K562 (cell line): ENCODE data around the gene MYH11. TPM values are rescaled to one million over a fixed set of nuclear protein-coding genes. Genes with fewer than 3 reads are reported as not detected.
A peak's percentile ranks its signal among the peaks of the same experiment; 100 is the strongest.

Experiments
- ATF3 ChIP-seq, 2 experiments: fragments of 450-650 bp in 1 of 2; sonication (generic) in 1 of 2; formaldehyde crosslinking in 1 of 2; IDR thresholded peaks in 1 of 2; conservative IDR thresholded peaks in 1 of 2; 2 replicates each; pipeline versions ENCODE4 v1.6.1 to v1.8.1; 2016 to 2023; ENCODE audit warnings: mild to moderate bottlenecking in 2 of 2, moderate library complexity in 2 of 2, inconsistent platforms in 1 of 2, missing genetic modification reagents in 1 of 2
- CTBP1 ChIP-seq: fragments of 450-650 bp; IDR thresholded peaks from 2 replicates; pipeline ENCODE4 v1.6.1; 2016; ENCODE audit warnings: borderline replicate concordance
- DACH1 ChIP-seq: fragments of 450-650 bp; IDR thresholded peaks from 2 replicates; pipeline ENCODE4 v1.6.1; 2018; ENCODE audit not compliant: partially characterized antibody
- E2F3 ChIP-seq: fragments of 250-450 bp; sonication (Bioruptor Pico); IDR thresholded peaks from 2 replicates; pipeline ENCODE4 v1.4.0; 2020; ENCODE audit warnings: mild to moderate bottlenecking
- EHMT2 ChIP-seq: fragments of 450-650 bp; IDR thresholded peaks from 2 replicates; pipeline ENCODE4 v1.6.1; 2018; ENCODE audit warnings: antibody characterized with exemption
- ELF2 ChIP-seq: fragments of 250-450 bp; sonication (Bioruptor Pico); IDR thresholded peaks from 2 replicates; pipeline ENCODE4 v1.5.0; 2021; ENCODE audit warnings: mild to moderate bottlenecking
- FOXJ3 ChIP-seq: sonication (generic); formaldehyde crosslinking; IDR thresholded peaks from 2 replicates; pipeline ENCODE4 v1.4.0; 2020; ENCODE audit warnings: mild to moderate bottlenecking, missing genetic modification reagents
- HSF4 ChIP-seq: fragments of 250-450 bp; sonication (Bioruptor Pico); IDR thresholded peaks from 2 replicates; pipeline ENCODE4 v2.1.2; 2022; ENCODE audit warnings: mild to moderate bottlenecking, moderate library complexity, borderline replicate concordance
- JUND ChIP-seq, 2 experiments: IDR thresholded peaks; 2 replicates in 1 of 2; 3 replicates in 1 of 2; pipeline ENCODE4 v1.6.1; 2011; ENCODE audit warnings: borderline replicate concordance in 2 of 2, low read depth in 2 of 2, low read length in 2 of 2, improper control_type of control experiment in 1 of 2, missing biosample characterization in 1 of 2, missing genetic modification characterization in 1 of 2, missing genetic modification reagents in 1 of 2
- MAFK ChIP-seq: IDR thresholded peaks from 2 replicates; pipeline ENCODE4 v1.6.1; 2011; ENCODE audit warnings: low read length, improper control_type of control experiment
- POLR2H ChIP-seq: IDR thresholded peaks from 2 replicates; pipeline ENCODE4 v1.6.1; 2016; ENCODE audit warnings: missing genetic modification characterization, low read depth, mild to moderate bottlenecking, control low read depth, missing compliant biosample characterization, moderate library complexity
- RAD21 ChIP-seq, 2 experiments: fragments of 250-450 bp in 1 of 2; fragments of 450-650 bp in 1 of 2; sonication (Bioruptor Pico) in 1 of 2; formaldehyde crosslinking in 1 of 2; IDR thresholded peaks in 1 of 2; conservative IDR thresholded peaks in 1 of 2; 2 replicates each; pipeline versions ENCODE4 v1.4.0 to v1.8.0; 2020 to 2022; ENCODE audit warnings: mild to moderate bottlenecking in 2 of 2, moderate library complexity in 1 of 2
- SIRT6 ChIP-seq: IDR thresholded peaks from one replicate; pipeline ENCODE4 v1.6.1; 2012; ENCODE audit warnings: low read depth, mild to moderate bottlenecking, control low read depth, inconsistent platforms, low read length, moderate library complexity
- SMAD3 ChIP-seq: fragments of 450-650 bp; formaldehyde crosslinking; conservative IDR thresholded peaks from 2 replicates; pipeline ENCODE4 v1.4.0; 2020; ENCODE audit warnings: mild to moderate bottlenecking
- SMARCA4 ChIP-seq: fragments of 450-650 bp; IDR thresholded peaks from 2 replicates; pipeline ENCODE4 v1.6.1; 2016
- SP2 ChIP-seq: IDR thresholded peaks from 2 replicates; pipeline ENCODE4 v1.6.1; 2011; ENCODE audit warnings: mild to moderate bottlenecking, low read depth, low read length, moderate library complexity; ENCODE audit not compliant: poor library complexity, severe bottlenecking; ENCODE audit errors: extremely low read depth
- ZNF134 ChIP-seq: fragments of 250-450 bp; sonication (Bioruptor Pico); conservative IDR thresholded peaks from 2 replicates; pipeline ENCODE4 v1.4.0; 2020
- ZNF140 ChIP-seq: fragments of 250-450 bp; sonication (Bioruptor Pico); IDR thresholded peaks from 2 replicates; pipeline ENCODE4 v1.8.0; 2021; ENCODE audit warnings: moderate library complexity, mild to moderate bottlenecking, inconsistent platforms
- ZNF444 ChIP-seq: fragments of 250-450 bp; sonication (Bioruptor Pico); IDR thresholded peaks from 2 replicates; pipeline ENCODE4 v1.4.0; 2020; ENCODE audit warnings: mild to moderate bottlenecking, moderate library complexity
- ZNF512 ChIP-seq: IDR thresholded peaks from 2 replicates; pipeline ENCODE4 v1.6.1; 2016; ENCODE audit warnings: missing genetic modification characterization, missing compliant biosample characterization
- polyA plus RNA-seq, 8 experiments: library from polyadenylated mRNA; depleted of rRNA in 4 of 8; stranded (reverse) in 5 of 8; unstranded in 3 of 8; fragments of >200 nt; fragmentation: Nextera tagmentation in 2 of 8; fragmentation: Illumina TruSeq in 1 of 8; extraction: Ambion mirVana in 2 of 8; extraction: Trizol in 1 of 8; gene quantifications; 2 replicates each; pipeline versions ENCODE4 v1.2.1 to v1.2.3, GENCODE V29; 2011 to 2014; ENCODE audit warnings: inconsistent platforms in 1 of 8, missing spikeins in 1 of 8
- total RNA-seq, 7 experiments: library from RNA; depleted of rRNA in 6 of 7; stranded (reverse); fragments of >200 nt in 6 of 7; fragmentation: Illumina TruSeq in 2 of 7; extraction: Trizol in 2 of 7; gene quantifications; 2 replicates each; pipeline versions ENCODE4 v1.2.1 to v1.2.3, GENCODE V29; 2011 to 2021; ENCODE audit warnings: low replicate concordance in 1 of 7
- TF ChIP-seq, protein P1 (sequence below): fragments of 450-650 bp; IDR thresholded peaks from 2 replicates; pipeline ENCODE4 v1.6.1; 2018; ENCODE audit warnings: mild to moderate bottlenecking, low read depth; ENCODE audit not compliant: partially characterized antibody
- TF ChIP-seq, protein P2 (sequence below): fragments of 250-450 bp; sonication (Bioruptor Pico); IDR thresholded peaks from 2 replicates; pipeline ENCODE4 v1.8.0; 2022; ENCODE audit warnings: inconsistent platforms

MYH11 gene
- total and polyA plus RNA-seq, 9 of the 15 experiments (the other 6 are each of a cell fraction or from before 2014, with no cell fraction given): 0.05 to 0.47 (median 0.08) TPM; not detected in 5

DNA sequence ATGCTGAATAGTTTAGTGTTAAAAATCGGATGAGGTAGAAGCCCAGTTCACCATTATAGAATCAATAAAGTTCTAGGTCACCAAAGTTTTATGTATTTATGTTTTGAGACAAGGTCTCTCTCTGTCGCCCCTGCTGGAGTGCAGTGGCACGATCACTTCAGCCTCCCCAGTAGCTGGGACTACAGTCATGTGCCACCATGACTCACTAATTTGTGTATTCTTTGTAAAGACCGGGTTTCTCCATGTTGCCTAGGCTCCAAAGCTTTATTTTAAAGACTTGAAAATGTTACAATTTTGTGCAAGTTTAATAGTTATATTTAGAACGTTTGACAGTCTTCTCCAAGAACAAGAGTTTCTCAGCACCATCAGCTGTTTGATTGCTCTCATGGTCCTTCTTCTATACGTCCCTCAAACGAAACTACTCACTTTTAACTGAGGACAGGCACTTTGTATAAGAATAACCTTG lies 174.7 kb downstream of the MYH11 start (continued):
- TF ChIP-seq MAFK: 0 out of 2 replicates have a peak, but pooled peaks have one; percentile 14
- peak; percentile 94 for TF ChIP-seq JUND (IDR thresholded peaks at IDR 0.05; ENCODE audit: borderline replicate concordance, low read depth, low read length)
- peak; percentile 90 for TF ChIP-seq JUND (tag; IDR thresholded peaks at IDR 0.05; ENCODE audit: borderline replicate concordance, low read depth, low read length)
- no peak for TF ChIP-seq ZNF444
- TF ChIP-seq SP2: no peak
- TF ChIP-seq, protein P1, sequence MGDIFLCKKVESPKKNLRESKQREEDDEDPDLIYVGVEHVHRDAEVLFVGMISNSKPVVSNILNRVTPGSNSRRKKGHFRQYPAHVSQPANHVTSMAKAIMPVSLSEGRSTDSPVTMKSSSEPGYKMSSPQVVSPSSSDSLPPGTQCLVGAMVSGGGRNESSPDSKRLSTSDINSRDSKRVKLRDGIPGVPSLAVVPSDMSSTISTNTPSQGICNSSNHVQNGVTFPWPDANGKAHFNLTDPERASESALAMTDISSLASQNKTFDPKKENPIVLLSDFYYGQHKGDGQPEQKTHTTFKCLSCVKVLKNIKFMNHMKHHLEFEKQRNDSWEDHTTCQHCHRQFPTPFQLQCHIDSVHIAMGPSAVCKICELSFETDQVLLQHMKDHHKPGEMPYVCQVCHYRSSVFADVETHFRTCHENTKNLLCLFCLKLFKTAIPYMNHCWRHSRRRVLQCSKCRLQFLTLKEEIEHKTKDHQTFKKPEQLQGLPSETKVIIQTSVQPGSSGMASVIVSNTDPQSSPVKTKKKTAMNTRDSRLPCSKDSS: no peak
- TF ChIP-seq E2F3: no peak
- no peak for TF ChIP-seq ZNF134
- TF ChIP-seq, protein P2, sequence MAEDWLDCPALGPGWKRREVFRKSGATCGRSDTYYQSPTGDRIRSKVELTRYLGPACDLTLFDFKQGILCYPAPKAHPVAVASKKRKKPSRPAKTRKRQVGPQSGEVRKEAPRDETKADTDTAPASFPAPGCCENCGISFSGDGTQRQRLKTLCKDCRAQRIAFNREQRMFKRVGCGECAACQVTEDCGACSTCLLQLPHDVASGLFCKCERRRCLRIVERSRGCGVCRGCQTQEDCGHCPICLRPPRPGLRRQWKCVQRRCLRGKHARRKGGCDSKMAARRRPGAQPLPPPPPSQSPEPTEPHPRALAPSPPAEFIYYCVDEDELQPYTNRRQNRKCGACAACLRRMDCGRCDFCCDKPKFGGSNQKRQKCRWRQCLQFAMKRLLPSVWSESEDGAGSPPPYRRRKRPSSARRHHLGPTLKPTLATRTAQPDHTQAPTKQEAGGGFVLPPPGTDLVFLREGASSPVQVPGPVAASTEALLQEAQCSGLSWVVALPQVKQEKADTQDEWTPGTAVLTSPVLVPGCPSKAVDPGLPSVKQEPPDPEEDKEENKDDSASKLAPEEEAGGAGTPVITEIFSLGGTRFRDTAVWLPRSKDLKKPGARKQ (CRISPR knock-in tag): no peak
- TF ChIP-seq SMAD3 (CRISPR knock-in tag): peak; percentile 33; the same call in 1 of the 2 replicates
- TF ChIP-seq ELF2: no peak
- TF ChIP-seq ZNF140: no peak
- TF ChIP-seq RAD21 (CRISPR knock-in tag; conservative IDR thresholded peaks at IDR 0.05 in 1 of 2, IDR thresholded peaks at IDR 0.05 in 1 of 2): peak; percentile 33 to 41; a peak in 3 of 4 replicates
- peak; percentile 73 for TF ChIP-seq POLR2H
- TF ChIP-seq FOXJ3: no peak
- no peak for TF ChIP-seq ZNF512 (tag)
- TF ChIP-seq SMARCA4: peak; percentile 78
- TF ChIP-seq DACH1: peak; percentile 51
- TF ChIP-seq HSF4 (CRISPR knock-in tag): no peak
- no peak for TF ChIP-seq CTBP1
- peak; percentile 91 for TF ChIP-seq ATF3 (IDR thresholded peaks at IDR 0.05)
- 0 out of 2 replicates have a peak, but pooled peaks have one; percentile 46 for TF ChIP-seq ATF3 (CRISPR knock-in tag; conservative IDR thresholded peaks at IDR 0.05)
- no peak for TF ChIP-seq SIRT6
- TF ChIP-seq EHMT2: no peak
